ENCODE measurements around the gene IRS2.

Gene IRS2

GRCh38 chr13:109769275-109769674 is 17.1 kb downstream of the IRS2 start:
- H3K4me3 ChIP-seq (ENCODE audit: low read depth, low read length) = no peak overlapping the region
- no peak for TF ChIP-seq CTCF (IDR thresholded peaks at IDR 0.05; ENCODE audit: low read depth, low read length)

- H3K4me3 ChIP-seq (ENCODE audit: low read depth, low read length) = no peak overlapping the region
- TF ChIP-seq CTCF (IDR thresholded peaks at IDR 0.05; ENCODE audit: low read depth, low read length) = no peak
These were observed 17.8 kb downstream of the IRS2 start for GRCh38 chr13:109768616-109769015.

- no peak overlapping the region for H3K4me3 ChIP-seq (ENCODE audit: low read depth, low read length)
- TF ChIP-seq CTCF (IDR thresholded peaks at IDR 0.05; ENCODE audit: low read depth, low read length) = no peak
These were observed 18.2 kb downstream of the IRS2 start for GRCh38 chr13:109768176-109768575.

- H3K4me3 ChIP-seq (ENCODE audit: low read depth, low read length) = no peak overlapping the region
- no peak for TF ChIP-seq CTCF (IDR thresholded peaks at IDR 0.05; ENCODE audit: low read depth, low read length)
These were observed 19.4 kb downstream of the IRS2 start for GRCh38 chr13:109767023-109767422.

GRCh38 chr13:109764470-109765291 is 21.7 kb downstream of the IRS2 start:
- no peak overlapping the region for H3K4me3 ChIP-seq (ENCODE audit: low read depth, low read length)
- TF ChIP-seq CTCF (IDR thresholded peaks at IDR 0.05; ENCODE audit: low read depth, low read length) = peak; percentile 23; the same call in 1 of the 2 replicates

GRCh38 chr13:109764045-109764444 is 22.3 kb downstream of the IRS2 start:
- H3K4me3 ChIP-seq (ENCODE audit: low read depth, low read length) = no peak overlapping the region
- TF ChIP-seq CTCF (IDR thresholded peaks at IDR 0.05; ENCODE audit: low read depth, low read length) = no peak

GRCh38 chr13:109762791-109763190 is 23.6 kb downstream of the IRS2 start:
- no peak overlapping the region for H3K4me3 ChIP-seq (ENCODE audit: low read depth, low read length)
- TF ChIP-seq CTCF (IDR thresholded peaks at IDR 0.05; ENCODE audit: low read depth, low read length) = no peak
